Aorta (tissue), 5 donors: ENCODE data around the gene ABCC4. TPM values are rescaled to one million over a fixed set of nuclear protein-coding genes. Genes with fewer than 3 reads are reported as not detected.
"Not testable (repeated sequence)": the region's sequence is repeated elsewhere in the genome, so short reads cannot be mapped to it uniquely, and the experiment has no call there.

Source experiments
- ATAC-seq: fragments of 200-7000 bp; cut with Tn5 transposase; one replicate; pipeline ENCODE4 v1.9.1; 2022; ENCODE audit warnings: moderate library complexity; ENCODE audit not compliant: low FRiP score
- DNase-seq, 2 donors: peaks; one replicate each; pipeline ENCODE4 v3.0.0-alpha.2; 2020
- H3K27ac ChIP-seq, 2 donors: one replicate each; pipeline ENCODE4 v1.5.1; 2013; ENCODE audit warnings: low read length in 2 of 2, mild to moderate bottlenecking in 2 of 2, moderate library complexity in 2 of 2, control low read depth in 1 of 2, inconsistent platforms in 1 of 2, low read depth in 1 of 2
- H3K27me3 ChIP-seq, 2 donors: one replicate each; pipeline ENCODE4 v1.6.1; 2013; ENCODE audit warnings: control low read depth in 1 of 2, low read length in 1 of 2, mild to moderate bottlenecking in 1 of 2, moderate library complexity in 1 of 2; ENCODE audit not compliant: insufficient read depth in 2 of 2, control insufficient read depth in 1 of 2
- H3K36me3 ChIP-seq, 2 donors: one replicate each; pipeline ENCODE4 v1.6.1; 2013; ENCODE audit warnings: control low read depth in 1 of 2, low read length in 1 of 2, mild to moderate bottlenecking in 1 of 2; ENCODE audit not compliant: insufficient read depth in 2 of 2, control insufficient read depth in 1 of 2
- H3K4me1 ChIP-seq, 2 donors: one replicate each; pipeline ENCODE4 v1.6.1; 2013; ENCODE audit warnings: low read length in 2 of 2, control low read depth in 1 of 2, mild to moderate bottlenecking in 1 of 2, moderate library complexity in 1 of 2; ENCODE audit not compliant: insufficient read depth in 2 of 2, control insufficient read depth in 1 of 2
- H3K4me3 ChIP-seq, 2 donors: one replicate each; pipeline ENCODE4 v1.5.1; 2013; ENCODE audit warnings: low read length in 2 of 2, control low read depth in 1 of 2, mild to moderate bottlenecking in 1 of 2
- H3K9me3 ChIP-seq: one replicate; pipeline ENCODE4 v1.6.1; 2013; ENCODE audit warnings: mild to moderate bottlenecking, low read length; ENCODE audit not compliant: control insufficient read depth
- WGBS, 2 donors: extraction: QIAGEN DNeasy Blood & Tissue Kit; methylation state at CpG; one replicate each; pipeline ENCODE4 v1.1.7; 2013; 5-methylcytosine and 5-hydroxymethylcytosine counted together
- intact Hi-C, 2 donors: fragments of 100-400 bp; cut with DNase I; formaldehyde crosslinking; loops; one replicate each; pipeline versions ENCODE4 v1.14.2 to v1.15.0; 2022
- polyA plus RNA-seq, 2 donors: library from polyadenylated mRNA; stranded (reverse); fragments of 200-250 nt; gene quantifications; one replicate each; pipeline ENCODE4 v1.2.3, GENCODE V29; 2013
- total RNA-seq, 2 donors: library from RNA; stranded (reverse); fragmentation: NEBNext Ultra II Directional; extraction: Animal tissue kit (Norgen Biotek cat#: 25700); gene quantifications; one replicate each; pipeline ENCODE4 v1.2.1, GENCODE V29; 2021
- donor health status: healthy with polysubstance abuse.
- donor health status: Bipolar disorder and iron deficiency.
- donor health status: DM: no; HTN: no; CAD: no.
- donor health status: DM: no; HTN: no; CAD: no.
- donor health status: DM: yes; HTN: yes; CAD: no.

The ABCC4 gene
- total and polyA plus RNA-seq, 4 donors, result 0.38 to 18.6 (median 5.9) TPM

DNA sequence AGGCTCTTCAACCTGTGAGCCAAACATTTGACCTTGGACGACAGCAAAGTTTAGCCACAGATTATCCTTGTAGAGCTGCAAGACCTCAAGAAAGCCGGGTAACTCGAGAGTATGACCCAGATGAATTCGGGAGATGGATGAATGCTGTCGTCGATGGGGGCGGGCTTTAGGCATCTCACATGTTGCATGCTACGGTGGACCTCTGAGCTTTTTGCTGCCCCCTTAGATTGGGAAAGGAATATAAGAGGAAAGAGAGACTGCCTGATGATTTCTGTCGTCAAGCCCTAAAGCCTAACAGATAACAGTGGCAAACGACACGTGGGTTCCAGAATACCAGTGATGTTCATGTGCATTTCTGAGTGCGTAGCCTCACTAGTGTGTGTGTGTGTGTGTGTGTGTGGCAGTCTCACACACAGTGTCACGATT, 730 bp upstream of the ABCC4 start:
- Histone ChIP-seq H3K4me3 (peak overlapping the region; percentile 56 to 66), H3K36me3 (no peaks in the 10 kb centered on the region), H3K27ac (peak overlapping the region in 1 of 2 donors; percentile 2), H3K27me3 (no peaks in the 10 kb centered on the region), H3K4me1 (no peaks in the 10 kb centered on the region), H3K9me3 (no peaks in the 10 kb centered on the region)
- intact Hi-C loops, result loop anchor here in 1 of 2 donors (5.0 kb wide), 1 partner anchor 80 kb away; no protein-coding TSS in a partner anchor
- 10 to 11% methylated on average over 13 of the region's 13 CpGs for WGBS, 2 donors
- ATAC-seq, result no peak
- DNase-seq, result no peak

GRCh38 chr13:95300625-95301182, 547 bp downstream of the ABCC4 start:
- Histone ChIP-seq H3K4me1 (no peaks in the 10 kb centered on the region), H3K4me3 (peak overlapping the region; percentile 56 to 66), H3K36me3 (no peaks in the 10 kb centered on the region), H3K27me3 (no peaks in the 10 kb centered on the region), H3K9me3 (no peaks in the 10 kb centered on the region), H3K27ac (no peak overlapping the region)
- peak; percentile 63 to 80 for DNase-seq
- intact Hi-C loops, result loop anchor here in 1 of 2 donors (5.0 kb wide), 1 partner anchor 82 kb away; no protein-coding TSS in a partner anchor
- ATAC-seq, result peak; percentile 34
- WGBS, 2 donors, result 1% methylated on average over 40 to 45 of the region's 45 CpGs

GRCh38 chr13:95298971-95299621, 2.2 kb downstream of the ABCC4 start:
- Histone ChIP-seq H3K4me3 (no peak overlapping the region), H3K36me3 (no peaks in the 10 kb centered on the region), H3K9me3 (no peaks in the 10 kb centered on the region), H3K27ac (no peak overlapping the region), H3K27me3 (no peaks in the 10 kb centered on the region), H3K4me1 (no peaks in the 10 kb centered on the region)
- ATAC-seq (no peak), DNase-seq (no peak)
- intact Hi-C loops, result loop anchor here in 1 of 2 donors (5.0 kb wide), 1 partner anchor 107 kb away; no protein-coding TSS in a partner anchor
- WGBS, 2 donors, result 86 to 88% methylated on average over 11 of the region's 11 CpGs

- 94 to 97% methylated on average over 8 of the region's 8 CpGs for WGBS, 2 donors
- peak in 1 of 2 donors; percentile 7 for DNase-seq
- no peaks in the 10 kb centered on the region for H3K9me3 ChIP-seq
- no peak for ATAC-seq
- H3K4me3 ChIP-seq, result no peak overlapping the region
- intact Hi-C loops, result loop anchor here in 1 of 2 donors (5.0 kb wide), 1 partner anchor 106 kb away; no protein-coding TSS in a partner anchor
- no peaks in the 10 kb centered on the region for H3K36me3 ChIP-seq
- H3K27ac ChIP-seq, result no peak overlapping the region
- H3K27me3 ChIP-seq, result no peaks in the 10 kb centered on the region
- H3K4me1 ChIP-seq, result no peaks in the 10 kb centered on the region
These were observed 2.9 kb downstream of the ABCC4 start for GRCh38 chr13:95298169-95298965.

GRCh38 chr13:95296326-95296925, 4.8 kb downstream of the ABCC4 start:
- H3K9me3 ChIP-seq, result no peaks in the 10 kb centered on the region
- H3K27me3 ChIP-seq, result no peaks in the 10 kb centered on the region
- no peak overlapping the region for H3K4me3 ChIP-seq
- 58% methylated on average over 4 of the region's 4 CpGs for WGBS, 2 donors
- ATAC-seq, result no peak
- no peak for DNase-seq
- no peaks in the 10 kb centered on the region for H3K4me1 ChIP-seq
- H3K27ac ChIP-seq, result no peak overlapping the region
- intact Hi-C loops, result loop anchor here in 1 of 2 donors (5.0 kb wide), 1 partner anchor 104 kb away; no protein-coding TSS in a partner anchor
- no peaks in the 10 kb centered on the region for H3K36me3 ChIP-seq

DNA sequence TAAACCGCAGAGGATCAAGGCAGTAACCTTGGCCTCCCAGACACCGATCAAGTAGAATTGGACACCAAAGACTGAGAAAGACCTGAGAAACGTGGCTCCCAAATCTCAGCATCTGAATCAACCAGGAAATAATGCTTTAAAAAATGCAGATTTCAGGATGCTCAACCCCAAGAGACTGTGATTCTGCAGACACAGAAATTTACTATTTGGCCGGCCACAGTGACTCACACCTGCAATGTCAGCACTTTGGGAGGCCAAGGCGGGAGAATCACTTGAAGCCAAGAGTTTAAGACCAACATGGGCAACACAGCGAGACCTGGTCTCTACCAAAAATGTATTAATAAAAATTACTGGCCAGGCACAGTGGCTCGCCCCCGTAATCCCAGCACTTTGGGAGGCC, 6.2 kb downstream of the ABCC4 start:
- intact Hi-C loops, result loop anchor here in 1 of 2 donors (5.0 kb wide), 1 partner anchor 103 kb away; no protein-coding TSS in a partner anchor
- H3K4me1 ChIP-seq, result no peaks in the 10 kb centered on the region
- no peaks in the 10 kb centered on the region for H3K36me3 ChIP-seq
- DNase-seq (peak in 1 of 2 donors; percentile 49), ATAC-seq (no peak)
- H3K27me3 ChIP-seq, result no peaks in the 10 kb centered on the region
- no peaks in the 10 kb centered on the region for H3K9me3 ChIP-seq
- 96 to 97% methylated on average over 8 of the region's 8 CpGs for WGBS, 2 donors
- no peak overlapping the region for H3K27ac ChIP-seq
- H3K4me3 ChIP-seq, result no peak overlapping the region

DNA sequence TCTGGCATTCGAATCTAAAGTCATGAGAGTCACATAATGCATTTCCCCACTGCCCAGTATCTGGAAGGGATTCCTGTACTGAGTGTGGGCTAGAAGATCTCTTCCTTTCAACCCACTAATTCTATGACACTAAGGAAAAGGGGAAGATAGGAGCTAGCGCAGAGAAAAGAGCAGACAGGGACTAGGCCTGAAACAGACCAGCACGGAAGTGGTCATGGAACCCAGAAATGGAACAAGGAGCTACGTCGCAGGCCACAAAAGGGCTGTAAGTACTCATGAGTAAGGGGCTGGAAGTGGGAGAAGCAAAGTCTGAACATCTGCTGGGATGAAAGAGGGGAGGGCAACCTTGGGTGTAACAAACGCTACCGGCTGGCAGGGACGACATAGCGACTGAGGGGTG, 8.6 kb downstream of the ABCC4 start:
- intact Hi-C loops, result no loop called here
- H3K36me3 ChIP-seq, result no peaks in the 10 kb centered on the region
- no peaks in the 10 kb centered on the region for H3K4me1 ChIP-seq
- no peak overlapping the region for H3K27ac ChIP-seq
- ATAC-seq (no peak), DNase-seq (no peak)
- 96 to 97% methylated on average over 9 of the region's 9 CpGs for WGBS, 2 donors
- no peaks in the 10 kb centered on the region for H3K27me3 ChIP-seq
- H3K9me3 ChIP-seq, result no peaks in the 10 kb centered on the region
- H3K4me3 ChIP-seq, result no peak overlapping the region

- ATAC-seq, H3K27me3 ChIP-seq, H3K4me1 ChIP-seq, H3K9me3 ChIP-seq, H3K27ac ChIP-seq, H3K4me3 ChIP-seq, intact Hi-C loops, H3K36me3 ChIP-seq: not testable (repeated sequence)
- peak in 1 of 2 donors; percentile 4 for DNase-seq
- 96 to 99% methylated on average over 4 of the region's 4 CpGs for WGBS, 2 donors
These were observed 11.3 kb downstream of the ABCC4 start for GRCh38 chr13:95289901-95290300.
